ENCODE results near the gene TRIM33.

- TF ChIP-seq RXRA (IDR thresholded peaks at IDR 0.05; ENCODE audit: borderline replicate concordance, low read depth) (no peak), CTCF (IDR thresholded peaks at IDR 0.05) (no peak), TCF12 (IDR thresholded peaks at IDR 0.05) (no peak), YY1 (IDR thresholded peaks at IDR 0.05; ENCODE audit: low read depth) (no peak), RFX5 (IDR thresholded peaks at IDR 0.05; ENCODE audit: low read length) (no peak), USF2 (IDR thresholded peaks at IDR 0.05; ENCODE audit: borderline replicate concordance, low read depth, low read length) (no peak)
Observed at GRCh38 chr1:114554577-114554976, 43.6 kb upstream of the TRIM33 start.
